Activated T-helper 2 cell treated with anti-CD3 and anti-CD28 coated beads, Interferon-gamma antibody, Interleukin-2, Interleukin-4, amounts not matched to agents 10 μg/mL and 5 μg/mL and 100 μg/mL, durations not matched to agents 14 hours and 24 hours and 36 hours (primary cell): Measurements from ENCODE around the gene GSTO1. TPM values are rescaled to one million over a fixed set of nuclear protein-coding genes. Genes with fewer than 3 reads are reported as not detected.

ENCODE experiments used
- DNase-seq: peaks from one replicate; pipeline ENCODE4 v3.0.0; 2021; ENCODE audit warnings: low spot score
- H3K27ac Mint-ChIP-seq: one replicate; pipeline ENCODE4 v1.8.0; 2021; ENCODE audit warnings: mixed read lengths
- H3K27me3 Mint-ChIP-seq: one replicate; pipeline ENCODE4 v1.8.0; 2021; ENCODE audit warnings: low read depth, mixed read lengths
- H3K36me3 Mint-ChIP-seq: one replicate; pipeline ENCODE4 v1.8.0; 2021; ENCODE audit warnings: low read depth, mixed read lengths
- H3K4me1 Mint-ChIP-seq: one replicate; pipeline ENCODE4 v1.8.0; 2021; ENCODE audit warnings: low read depth, mixed read lengths
- H3K4me3 Mint-ChIP-seq: one replicate; pipeline ENCODE4 v1.8.0; 2021; ENCODE audit warnings: low read depth, mild to moderate bottlenecking, moderate library complexity, mixed read lengths
- H3K9me3 Mint-ChIP-seq: one replicate; pipeline ENCODE4 v1.8.0; 2021; ENCODE audit warnings: mixed read lengths
- intact Hi-C: fragments of 100-400 bp; cut with micrococcal nuclease; formaldehyde crosslinking; loops from one replicate; pipeline ENCODE4 v1.15.1; 2023
- total RNA-seq: library from RNA; stranded (reverse); gene quantifications from 2 replicates; pipeline ENCODE4 v1.2.3, GENCODE V29; 2022

GSTO1 gene
- 168 and 174 TPM in 2 replicates for total RNA-seq

- peak within 1 kb of the TSS; percentile 97 for H3K27ac Mint-ChIP-seq
- no peaks in the 10 kb centered on the region for H3K9me3 Mint-ChIP-seq
- peak; percentile 26 for DNase-seq
- H3K36me3 Mint-ChIP-seq = peaks cover 38% of the 10 kb centered on the region
- peaks cover 7% of the 10 kb centered on the region for H3K27me3 Mint-ChIP-seq
- H3K4me1 Mint-ChIP-seq = peaks cover 49% of the 10 kb centered on the region
- peak within 1 kb of the TSS; percentile 99 for H3K4me3 Mint-ChIP-seq
- intact Hi-C loops = loop anchor here (1.0 to 10.0 kb wide), 3 partner anchors 14 to 290 kb away; partner anchors contain the start of genes CFAP43 and SLK
These were observed at the start of gene GSTO1 for GRCh38 chr10:104254493-104255310. Gene GSTO1 (plus strand): TSS chr10:104254892. CDS start chr10:104254929, 37 bp downstream.

DNA sequence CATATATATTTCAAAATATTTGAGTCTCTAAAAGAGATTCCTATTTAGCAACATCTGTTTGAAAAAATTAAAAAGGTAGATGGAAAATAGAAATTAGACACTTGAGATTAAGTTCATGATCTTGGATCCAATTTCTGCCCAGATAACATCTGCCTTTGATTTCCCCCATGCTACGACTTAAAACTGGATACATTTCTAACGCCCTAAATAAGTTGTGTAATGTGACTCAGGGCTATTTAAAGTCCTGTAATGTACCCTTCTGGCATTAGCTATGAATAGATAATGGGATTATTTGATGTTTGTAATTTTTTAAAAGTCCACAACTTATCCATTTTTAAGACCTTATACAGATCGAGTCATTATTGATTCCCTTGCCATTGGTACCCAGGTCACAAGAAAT lies 46.0 kb upstream of the GSTO1 start:
- no peak overlapping the region for H3K4me3 Mint-ChIP-seq

DNA sequence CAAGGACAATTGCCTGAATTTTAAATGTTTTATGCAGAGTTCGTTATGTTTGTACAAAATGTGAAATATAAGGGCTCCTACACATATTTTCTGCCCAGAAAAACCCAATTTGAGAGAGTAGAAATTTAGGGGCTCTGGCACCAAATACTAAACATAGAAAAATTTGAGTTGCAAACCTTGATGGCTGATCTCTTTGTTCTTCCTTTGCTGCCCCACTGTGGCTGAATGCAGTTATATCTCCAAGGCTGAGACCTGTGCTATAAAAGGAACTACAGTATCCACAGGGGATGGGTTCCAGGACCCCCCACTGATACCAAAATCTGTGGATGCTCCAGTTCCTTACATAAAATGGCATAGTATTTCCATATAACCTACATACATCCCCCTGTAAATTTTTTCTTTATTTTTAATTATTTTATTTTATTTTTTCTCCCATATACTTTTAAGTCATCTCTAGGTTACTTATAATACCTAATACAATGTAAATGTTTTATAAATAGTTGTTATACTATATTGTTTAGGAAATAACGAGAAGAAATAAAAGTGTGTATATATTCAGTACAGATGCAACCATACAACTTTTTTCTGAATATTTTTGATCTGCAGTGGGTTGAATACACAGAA lies 45.0 kb upstream of the GSTO1 start:
- no peak overlapping the region for H3K4me3 Mint-ChIP-seq
- intact Hi-C loops = loop anchor here (1.0 kb wide), 1 partner anchor 321 kb away; no protein-coding TSS in a partner anchor
- no peak overlapping the region for H3K27ac Mint-ChIP-seq
- no peaks in the 10 kb centered on the region for H3K36me3 Mint-ChIP-seq
- DNase-seq = no peak
- H3K9me3 Mint-ChIP-seq = no peaks in the 10 kb centered on the region
- H3K4me1 Mint-ChIP-seq = no peaks in the 10 kb centered on the region
- peaks cover 42% of the 10 kb centered on the region for H3K27me3 Mint-ChIP-seq

More for the DNA sequence above, 46.0 kb upstream of the GSTO1 start:
- Mint-ChIP-seq H3K27me3 (peaks cover 44% of the 10 kb centered on the region), H3K4me1 (no peaks in the 10 kb centered on the region), H3K36me3 (no peaks in the 10 kb centered on the region), H3K27ac (no peak overlapping the region), H3K9me3 (no peaks in the 10 kb centered on the region)
- intact Hi-C loops = loop anchor here (1.0 kb wide), 1 partner anchor 320 kb away; no protein-coding TSS in a partner anchor
- no peak for DNase-seq

- Mint-ChIP-seq H3K9me3 (no peaks in the 10 kb centered on the region), H3K4me1 (peaks cover 3% of the 10 kb centered on the region), H3K4me3 (no peak overlapping the region), H3K36me3 (no peaks in the 10 kb centered on the region), H3K27me3 (peaks cover 26% of the 10 kb centered on the region), H3K27ac (no peak overlapping the region)
- DNase-seq = no peak
- intact Hi-C loops = no loop called here
These were observed 38.1 kb upstream of the GSTO1 start for GRCh38 chr10:104216631-104217030.

- intact Hi-C loops = no loop called here
- peaks cover 3% of the 10 kb centered on the region for H3K4me1 Mint-ChIP-seq
- H3K9me3 Mint-ChIP-seq = no peaks in the 10 kb centered on the region
- peaks cover 18% of the 10 kb centered on the region for H3K27me3 Mint-ChIP-seq
- no peak overlapping the region for H3K4me3 Mint-ChIP-seq
- no peaks in the 10 kb centered on the region for H3K36me3 Mint-ChIP-seq
- no peak for DNase-seq
- no peak overlapping the region for H3K27ac Mint-ChIP-seq
These were observed 35.9 kb upstream of the GSTO1 start for GRCh38 chr10:104218751-104219150.

DNA sequence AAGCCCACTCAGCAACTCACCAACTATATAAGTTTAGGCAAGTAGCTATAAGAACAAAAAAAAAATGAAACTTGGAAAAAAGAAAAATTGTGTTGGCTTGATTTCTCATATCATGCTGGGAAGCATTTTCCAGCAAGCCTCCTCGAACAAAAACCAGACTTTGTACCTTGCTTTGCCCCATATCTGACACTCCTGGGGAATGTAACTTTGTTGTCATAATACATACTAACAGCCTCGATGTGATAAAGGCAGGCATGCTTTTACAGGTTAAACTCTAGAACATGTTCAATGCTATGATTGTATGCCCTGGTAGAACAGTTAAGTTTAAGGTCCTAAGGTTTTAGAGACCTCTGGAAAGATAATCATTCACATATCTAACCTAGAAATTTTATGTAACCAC lies 34.2 kb upstream of the GSTO1 start:
- DNase-seq = no peak
- no peak overlapping the region for H3K4me3 Mint-ChIP-seq
- H3K4me1 Mint-ChIP-seq = peaks cover 3% of the 10 kb centered on the region
- no peak overlapping the region for H3K27ac Mint-ChIP-seq
- intact Hi-C loops = no loop called here
- peaks cover 23% of the 10 kb centered on the region for H3K27me3 Mint-ChIP-seq
- H3K36me3 Mint-ChIP-seq = no peaks in the 10 kb centered on the region
- H3K9me3 Mint-ChIP-seq = no peaks in the 10 kb centered on the region

DNA sequence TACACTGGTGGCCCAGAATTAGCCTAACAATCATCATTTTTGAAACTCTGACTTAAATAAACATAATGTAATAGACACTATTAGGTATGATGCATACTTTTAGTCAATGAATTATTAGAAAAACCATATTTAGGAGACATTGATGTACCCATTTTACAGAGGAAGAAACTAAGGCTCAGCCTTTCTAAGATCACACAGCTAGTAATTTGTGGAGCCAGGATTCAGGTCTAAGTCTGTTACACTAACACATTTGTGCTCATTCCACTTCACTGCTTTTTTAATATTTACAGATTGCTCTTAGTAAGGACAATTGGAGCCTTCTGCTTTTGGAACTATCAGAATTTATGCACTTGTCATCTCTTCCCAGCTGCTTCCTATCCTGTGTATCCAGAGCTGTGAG lies 31.4 kb upstream of the GSTO1 start:
- H3K9me3 Mint-ChIP-seq = no peaks in the 10 kb centered on the region
- H3K4me3 Mint-ChIP-seq = no peak overlapping the region
- peaks cover 35% of the 10 kb centered on the region for H3K27me3 Mint-ChIP-seq
- no peak overlapping the region for H3K27ac Mint-ChIP-seq
- DNase-seq = no peak
- intact Hi-C loops = no loop called here
- H3K4me1 Mint-ChIP-seq = peaks cover 3% of the 10 kb centered on the region
- H3K36me3 Mint-ChIP-seq = no peaks in the 10 kb centered on the region

DNA sequence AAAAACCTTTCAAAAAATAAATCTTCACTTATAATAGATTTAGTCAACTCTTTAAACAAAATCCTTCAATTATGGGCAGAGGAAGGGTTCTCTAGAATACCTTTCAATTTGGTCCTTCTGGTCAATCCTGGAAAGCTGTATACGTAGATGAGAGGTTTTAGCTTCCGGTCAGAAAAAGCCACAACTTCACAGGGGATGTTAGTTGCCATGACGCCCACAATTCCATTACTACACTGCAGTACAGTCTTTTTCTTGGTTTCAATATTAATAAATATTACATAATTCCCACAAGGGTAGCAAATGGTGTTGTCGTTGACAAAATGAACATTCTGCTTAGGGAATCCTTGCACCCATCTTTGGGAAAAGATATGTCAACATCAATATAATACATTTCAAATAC lies 24.2 kb upstream of the GSTO1 start:
- Mint-ChIP-seq H3K9me3 (peaks cover 9% of the 10 kb centered on the region), H3K36me3 (no peaks in the 10 kb centered on the region), H3K27ac (no peak overlapping the region), H3K4me1 (peaks cover 14% of the 10 kb centered on the region), H3K4me3 (no peak overlapping the region), H3K27me3 (peaks cover 32% of the 10 kb centered on the region)
- no peak for DNase-seq
- intact Hi-C loops = loop anchor here (5.0 kb wide), 1 partner anchor 108 kb away; the partner anchor contains the start of gene SFR1

- Mint-ChIP-seq H3K9me3 (peaks cover 17% of the 10 kb centered on the region), H3K36me3 (no peaks in the 10 kb centered on the region), H3K4me3 (peak within 1 kb of the TSS; percentile 85), H3K27ac (peak within 1 kb of the TSS; percentile 58), H3K27me3 (peaks cover 40% of the 10 kb centered on the region), H3K4me1 (peaks cover 14% of the 10 kb centered on the region)
- peak; percentile 98 for DNase-seq
- intact Hi-C loops = loop anchor here (1.0 to 5.0 kb wide), 3 partner anchors 23 to 110 kb away; partner anchors contain the start of gene SFR1
These were observed 22.7 kb upstream of the GSTO1 start, which contains the start of gene CFAP43 for GRCh38 chr10:104231784-104232612. Gene CFAP43 (minus strand): TSS chr10:104232364. CDS start chr10:104232246, 118 bp downstream.

GRCh38 chr10:104232613-104233102 lies 22.0 kb upstream of the GSTO1 start:
- Mint-ChIP-seq H3K27me3 (peaks cover 38% of the 10 kb centered on the region), H3K36me3 (no peaks in the 10 kb centered on the region), H3K27ac (peak overlapping the region; percentile 22), H3K4me1 (peaks cover 14% of the 10 kb centered on the region), H3K9me3 (peaks cover 17% of the 10 kb centered on the region), H3K4me3 (peak overlapping the region; percentile 85)
- no peak for DNase-seq
- intact Hi-C loops = loop anchor here (1.0 to 5.0 kb wide), 3 partner anchors 23 to 110 kb away; partner anchors contain the start of gene SFR1

GRCh38 chr10:104233817-104234216 lies 20.9 kb upstream of the GSTO1 start:
- Mint-ChIP-seq H3K27me3 (peaks cover 42% of the 10 kb centered on the region), H3K27ac (no peak overlapping the region), H3K4me3 (peak overlapping the region; percentile 67), H3K36me3 (no peaks in the 10 kb centered on the region), H3K9me3 (peaks cover 17% of the 10 kb centered on the region), H3K4me1 (peaks cover 14% of the 10 kb centered on the region)
- no peak for DNase-seq
- intact Hi-C loops = loop anchor here (5.0 kb wide), 1 partner anchor 112 kb away; the partner anchor contains the start of gene SFR1

DNA sequence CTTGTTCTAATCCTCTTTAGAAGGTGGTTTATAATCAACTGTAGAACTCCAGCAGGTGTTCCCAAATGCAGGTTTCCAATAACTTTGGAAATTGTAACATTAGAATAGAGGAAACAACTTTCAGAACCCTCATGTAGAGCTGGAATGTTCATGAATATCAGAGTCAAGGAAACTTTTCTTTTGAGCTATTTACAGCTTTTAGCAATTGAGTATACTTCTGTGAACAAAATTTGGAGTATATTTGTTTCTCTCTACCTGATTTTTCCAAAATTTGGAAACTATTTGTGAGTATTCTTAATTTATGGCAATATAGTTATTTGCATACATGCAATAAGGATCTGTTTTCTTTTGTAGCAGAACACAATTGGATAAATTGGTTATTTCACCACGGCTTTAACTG lies 19.8 kb upstream of the GSTO1 start:
- peaks cover 17% of the 10 kb centered on the region for H3K9me3 Mint-ChIP-seq
- peaks cover 52% of the 10 kb centered on the region for H3K27me3 Mint-ChIP-seq
- intact Hi-C loops = loop anchor here (5.0 kb wide), 1 partner anchor 113 kb away; the partner anchor contains the start of gene SFR1
- peaks cover 14% of the 10 kb centered on the region for H3K4me1 Mint-ChIP-seq
- no peak overlapping the region for H3K27ac Mint-ChIP-seq
- no peak overlapping the region for H3K4me3 Mint-ChIP-seq
- no peaks in the 10 kb centered on the region for H3K36me3 Mint-ChIP-seq
- no peak for DNase-seq
